Stimulated activated effector memory CD8-positive, alpha-beta T cell treated with anti-CD3 and anti-CD28 coated beads, Interleukin-12 subunit alpha, Interleukin-12 subunit beta, amount 100 ng/mL, for 72 hours (primary cell): ENCODE data around the gene REEP6.
A peak's percentile ranks its signal among the peaks of the same experiment; 100 is the strongest.
"Not testable (repeated sequence)": the region's sequence is repeated elsewhere in the genome, so short reads cannot be mapped to it uniquely, and the experiment has no call there.

Source experiments
- ATAC-seq: fragments of 150-1000 bp; cut with Tn5 transposase; 2 replicates; pipeline ENCODE4 v1.10.0; 2021
- DNase-seq, 2 donors: peaks; one replicate each; pipeline ENCODE4 v3.0.0; 2021 to 2022; ENCODE audit warnings: low spot score in 2 of 2
- H3K27ac Mint-ChIP-seq: one replicate; pipeline ENCODE4 v1.8.0; 2022; ENCODE audit warnings: mild to moderate bottlenecking, mixed read lengths
- H3K36me3 Mint-ChIP-seq: one replicate; pipeline ENCODE4 v1.8.0; 2022; ENCODE audit warnings: mild to moderate bottlenecking, mixed read lengths
- H3K4me1 Mint-ChIP-seq: one replicate; pipeline ENCODE4 v1.8.0; 2022; ENCODE audit warnings: mixed read lengths
- H3K4me3 Mint-ChIP-seq: one replicate; pipeline ENCODE4 v1.8.0; 2022; ENCODE audit warnings: mild to moderate bottlenecking, mixed read lengths
- H3K9me3 Mint-ChIP-seq: one replicate; pipeline ENCODE4 v1.8.0; 2022; ENCODE audit warnings: mixed read lengths

REEP6 gene

DNA sequence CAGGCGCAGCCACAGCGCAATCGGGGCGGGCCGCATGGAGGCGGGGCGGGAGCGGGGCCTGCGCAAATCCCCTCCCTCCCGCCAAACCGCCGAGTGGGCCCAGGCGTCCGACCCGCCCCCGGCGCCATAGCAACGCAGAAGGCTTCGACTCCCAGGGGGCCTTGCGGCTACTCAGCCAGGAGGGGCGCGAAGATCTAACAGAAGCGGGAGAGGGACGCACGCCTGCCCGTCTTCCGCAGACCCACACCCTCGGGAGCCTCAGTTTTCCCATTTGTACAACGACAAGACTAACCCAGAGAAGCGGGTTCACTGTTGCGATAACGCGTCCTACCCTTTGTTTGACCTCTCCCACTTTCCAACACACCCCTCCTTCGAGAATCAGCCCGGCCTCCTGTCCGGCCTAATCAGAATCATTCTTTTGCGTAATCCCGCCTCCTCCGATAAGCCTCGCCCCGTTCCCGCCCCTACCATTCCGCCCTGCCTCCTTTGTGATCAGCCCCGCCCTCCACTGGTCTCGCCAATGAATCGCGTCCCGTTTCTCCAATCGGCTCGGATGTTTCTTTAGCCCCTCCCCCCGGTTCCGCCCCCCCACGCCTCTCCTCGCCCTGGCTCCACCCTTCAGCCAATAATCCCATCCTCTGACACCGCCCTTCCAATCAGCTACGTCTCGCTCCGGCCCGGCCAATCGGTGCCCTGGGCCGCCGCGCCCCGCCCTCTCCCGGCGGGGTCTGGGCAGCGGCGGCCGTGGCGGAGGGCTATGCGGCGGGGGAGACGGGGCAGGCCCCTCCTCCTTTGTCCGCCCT is 469 bp upstream of the REEP6 start, which contains the start of gene PCSK4:
TSS of gene PCSK4 (minus strand) at position 40 of the 803 bp plus-strand sequence. CDS start at position 36, 4 bp downstream.
- Mint-ChIP-seq H3K36me3 (peaks cover 14% of the 10 kb centered on the region), H3K4me3 (peak within 1 kb of the TSS; percentile 76), H3K4me1 (peaks cover 19% of the 10 kb centered on the region), H3K27ac (peak within 1 kb of the TSS; percentile 62), H3K9me3 (no peaks in the 10 kb centered on the region)
- peak; percentile 86 to 98 for DNase-seq
- peak; percentile 92 for ATAC-seq

GRCh38 chr19:1491849-1492170 is 829 bp downstream of the REEP6 start:
- no peak overlapping the region for H3K27ac Mint-ChIP-seq
- DNase-seq (no peak), ATAC-seq (no peak)
- H3K9me3 Mint-ChIP-seq: no peaks in the 10 kb centered on the region
- H3K4me3 Mint-ChIP-seq: peak overlapping the region; percentile 76
- H3K36me3 Mint-ChIP-seq: peaks cover 14% of the 10 kb centered on the region
- H3K4me1 Mint-ChIP-seq: peaks cover 19% of the 10 kb centered on the region

GRCh38 chr19:1492474-1493006 is 1.6 kb downstream of the REEP6 start:
- ATAC-seq: no peak
- no peak overlapping the region for H3K27ac Mint-ChIP-seq
- H3K9me3 Mint-ChIP-seq: no peaks in the 10 kb centered on the region
- H3K4me3 Mint-ChIP-seq: peak overlapping the region; percentile 76
- H3K4me1 Mint-ChIP-seq: peaks cover 19% of the 10 kb centered on the region
- DNase-seq: no peak
- H3K36me3 Mint-ChIP-seq: peaks cover 14% of the 10 kb centered on the region

- H3K4me3 Mint-ChIP-seq: no peak overlapping the region
- H3K36me3 Mint-ChIP-seq: peaks cover 14% of the 10 kb centered on the region
- no peak overlapping the region for H3K27ac Mint-ChIP-seq
- ATAC-seq (no peak), DNase-seq (no peak)
- H3K9me3 Mint-ChIP-seq: no peaks in the 10 kb centered on the region
- H3K4me1 Mint-ChIP-seq: peaks cover 19% of the 10 kb centered on the region
Observed at GRCh38 chr19:1494115-1494815, 3.3 kb downstream of the REEP6 start.

- Mint-ChIP-seq H3K36me3 (peaks cover 14% of the 10 kb centered on the region), H3K27ac (no peak overlapping the region), H3K4me1 (peaks cover 13% of the 10 kb centered on the region), H3K9me3 (no peaks in the 10 kb centered on the region), H3K4me3 (no peak overlapping the region)
- DNase-seq (no peak), ATAC-seq (no peak)
Observed at GRCh38 chr19:1495051-1495798, 4.2 kb downstream of the REEP6 start.

DNA sequence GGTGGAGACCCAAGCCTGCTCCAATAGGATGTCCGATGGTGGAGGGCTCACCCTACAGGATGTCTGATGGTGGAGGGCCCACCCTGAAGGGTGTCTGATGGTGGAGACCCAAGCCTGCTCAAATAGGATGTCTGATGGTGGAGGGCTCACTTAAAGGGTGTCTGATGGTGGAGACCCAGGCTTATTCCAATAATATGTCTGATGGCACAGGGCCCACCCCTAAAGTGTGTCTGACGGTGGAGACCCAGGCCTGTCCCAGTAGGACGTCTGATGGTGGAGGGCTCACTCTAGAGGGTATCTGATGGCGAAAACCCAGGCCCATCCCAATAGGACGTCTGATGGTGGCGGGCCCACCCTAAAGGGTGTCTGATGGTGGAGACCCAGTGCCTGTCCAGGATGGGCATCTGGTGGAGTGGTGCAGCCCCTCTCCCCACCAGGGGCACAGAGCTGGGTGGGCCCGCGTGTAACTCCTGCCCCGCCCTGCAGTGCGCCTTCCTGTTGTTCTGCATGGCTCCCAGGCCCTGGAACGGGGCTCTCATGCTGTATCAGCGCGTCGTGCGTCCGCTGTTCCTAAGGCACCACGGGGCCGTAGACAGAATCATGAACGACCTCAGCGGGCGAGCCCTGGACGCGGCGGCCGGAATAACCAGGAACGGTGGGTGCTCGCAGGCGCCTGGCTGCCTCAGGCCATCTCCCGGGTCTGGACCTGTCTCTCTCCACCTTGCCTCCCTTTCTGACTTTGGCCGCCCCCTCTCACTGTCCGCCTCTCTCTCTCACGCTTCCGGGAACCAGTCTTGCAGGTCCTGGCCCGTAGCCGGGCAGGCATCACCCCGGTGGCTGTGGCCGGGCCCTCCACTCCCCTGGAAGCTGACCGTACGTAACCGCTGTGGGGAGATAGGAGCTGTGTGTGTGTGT is 5.1 kb downstream of the REEP6 start:
- H3K36me3 Mint-ChIP-seq: peaks cover 7% of the 10 kb centered on the region
- peaks cover 7% of the 10 kb centered on the region for H3K4me1 Mint-ChIP-seq
- H3K4me3 Mint-ChIP-seq: no peak overlapping the region
- no peak for DNase-seq
- H3K9me3 Mint-ChIP-seq: no peaks in the 10 kb centered on the region
- H3K27ac Mint-ChIP-seq: no peak overlapping the region
- ATAC-seq: no peak

DNA sequence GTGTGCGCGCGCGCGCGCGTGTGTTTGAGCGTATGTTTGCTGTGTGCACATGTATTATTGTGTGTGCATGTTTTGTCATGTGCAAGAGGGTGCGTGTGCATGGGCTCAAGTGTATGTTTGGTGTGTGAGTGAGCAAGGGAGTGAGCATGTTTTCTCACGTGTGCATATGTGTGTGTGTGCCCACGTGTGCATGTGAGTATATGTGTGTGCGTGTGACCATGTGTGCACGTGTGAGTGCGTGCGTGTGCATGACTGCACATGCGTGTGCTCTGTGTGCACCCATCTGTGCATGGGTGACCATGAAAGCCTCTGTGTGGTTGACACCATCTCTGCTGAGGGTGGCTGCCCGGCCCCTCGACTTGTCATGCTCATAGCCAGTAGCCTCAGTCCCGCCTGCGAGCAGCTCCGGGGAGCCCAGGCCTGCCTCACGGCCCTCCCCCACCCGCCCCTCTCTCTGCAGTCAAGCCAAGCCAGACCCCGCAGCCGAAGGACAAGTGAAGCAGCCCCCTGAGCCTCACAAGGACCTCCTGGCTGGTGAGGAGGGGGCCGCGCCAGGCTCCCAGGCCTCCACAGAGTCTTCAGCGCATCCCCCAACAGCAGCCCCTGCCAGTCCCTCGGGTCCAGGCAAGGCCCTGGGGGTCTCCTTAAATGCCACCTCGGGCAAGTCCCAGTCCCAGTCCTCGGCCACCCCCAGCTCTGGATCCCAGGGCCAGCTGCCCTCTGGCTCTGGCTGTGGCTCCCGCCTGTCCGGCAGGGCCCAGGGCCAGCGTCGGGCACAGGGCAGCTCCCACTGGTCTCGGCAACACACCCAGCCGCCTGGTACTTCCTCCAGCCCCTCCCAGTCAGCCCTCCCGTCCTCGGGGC is 6.0 kb downstream of the REEP6 start:
- Mint-ChIP-seq H3K9me3 (no peaks in the 10 kb centered on the region), H3K4me3 (no peak overlapping the region), H3K36me3 (peaks cover 3% of the 10 kb centered on the region), H3K27ac (no peak overlapping the region), H3K4me1 (peaks cover 2% of the 10 kb centered on the region)
- no peak for ATAC-seq
- no peak for DNase-seq

GRCh38 chr19:1497578-1498235 is 6.7 kb downstream of the REEP6 start:
- no peaks in the 10 kb centered on the region for H3K4me1 Mint-ChIP-seq
- H3K9me3 Mint-ChIP-seq: no peaks in the 10 kb centered on the region
- DNase-seq (no peak), ATAC-seq (no peak)
- H3K27ac Mint-ChIP-seq: no peak overlapping the region
- no peaks in the 10 kb centered on the region for H3K36me3 Mint-ChIP-seq
- no peak overlapping the region for H3K4me3 Mint-ChIP-seq

DNA sequence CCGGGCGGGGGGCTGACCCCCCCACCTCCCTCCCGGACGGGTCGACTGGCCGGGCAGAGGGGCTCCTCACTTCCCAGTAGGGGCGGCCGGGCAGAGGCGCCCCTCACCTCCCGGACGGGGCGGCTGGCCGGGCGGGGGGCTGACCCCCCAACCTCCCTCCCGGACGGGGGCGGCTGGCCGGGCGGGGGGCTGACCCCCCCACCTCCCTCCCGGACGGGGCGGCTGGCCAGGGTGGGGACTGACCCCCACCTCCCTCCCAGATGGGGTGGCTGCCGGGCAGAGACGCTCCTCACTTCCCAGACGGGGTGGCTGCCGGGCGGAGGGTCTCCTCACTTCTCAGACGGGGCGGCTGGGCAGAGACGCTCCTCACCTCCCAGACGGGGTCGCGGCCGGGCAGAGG is 8.2 kb downstream of the REEP6 start:
- not testable (repeated sequence) for DNase-seq, H3K36me3 Mint-ChIP-seq, H3K4me1 Mint-ChIP-seq, ATAC-seq, H3K9me3 Mint-ChIP-seq, H3K27ac Mint-ChIP-seq, H3K4me3 Mint-ChIP-seq

- Mint-ChIP-seq H3K4me1 (peaks cover 3% of the 10 kb centered on the region), H3K4me3 (no peak overlapping the region), H3K36me3 (no peaks in the 10 kb centered on the region), H3K27ac (no peak overlapping the region), H3K9me3 (no peaks in the 10 kb centered on the region)
- ATAC-seq: no peak
- DNase-seq: no peak
Observed at GRCh38 chr19:1501200-1501595, 10.2 kb downstream of the REEP6 start.

GRCh38 chr19:1502433-1503088 is 11.6 kb downstream of the REEP6 start:
- H3K27ac Mint-ChIP-seq: no peak overlapping the region
- no peak for DNase-seq
- H3K4me3 Mint-ChIP-seq: no peak overlapping the region
- no peaks in the 10 kb centered on the region for H3K9me3 Mint-ChIP-seq
- H3K36me3 Mint-ChIP-seq: peaks cover 2% of the 10 kb centered on the region
- ATAC-seq: no peak
- peaks cover 9% of the 10 kb centered on the region for H3K4me1 Mint-ChIP-seq

DNA sequence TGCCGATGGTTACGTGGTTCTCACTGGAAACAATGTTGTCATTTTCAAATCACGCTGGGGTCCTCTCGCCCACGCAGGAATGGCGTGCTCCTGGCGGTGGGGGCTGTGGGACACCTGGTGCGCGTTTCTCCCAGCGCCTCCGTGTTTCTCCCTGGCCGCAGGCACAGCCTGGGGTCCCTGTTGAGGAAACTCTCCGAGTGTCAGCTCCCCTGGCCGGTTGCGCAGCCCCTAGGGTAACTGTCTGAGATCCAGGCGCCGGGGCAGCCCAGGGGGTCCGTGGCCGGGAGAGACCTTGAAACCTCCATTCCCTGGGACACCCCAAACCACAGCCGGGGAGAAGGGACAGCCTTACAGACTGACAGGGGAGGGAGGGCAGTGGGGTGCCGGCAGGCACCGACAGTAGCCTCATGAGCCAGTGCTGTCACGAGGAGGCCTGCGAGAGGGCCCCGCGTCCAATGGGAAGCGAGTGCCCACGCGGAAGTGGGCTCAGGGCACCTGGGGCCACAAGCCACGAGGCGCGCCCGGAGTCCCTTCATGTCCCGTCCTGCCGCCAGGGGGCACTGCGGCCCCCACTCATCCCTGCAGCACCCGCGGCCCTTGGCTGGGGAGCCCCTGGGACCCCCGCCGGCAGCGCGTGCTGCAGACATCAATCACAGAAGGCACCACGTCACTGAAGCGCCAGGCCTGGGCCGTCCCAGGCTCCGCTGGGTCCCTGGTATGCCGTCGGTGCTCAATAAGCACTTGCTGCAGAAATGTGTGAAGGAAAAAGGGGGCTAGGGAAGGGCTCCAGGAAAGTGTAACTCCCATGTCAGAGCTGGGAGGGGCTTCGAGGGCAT is 12.3 kb downstream of the REEP6 start:
- Mint-ChIP-seq H3K4me3 (no peak overlapping the region), H3K9me3 (no peaks in the 10 kb centered on the region), H3K27ac (no peak overlapping the region), H3K4me1 (peaks cover 15% of the 10 kb centered on the region), H3K36me3 (peaks cover 6% of the 10 kb centered on the region)
- DNase-seq (peak; percentile 63 to 86), ATAC-seq (peak; percentile 65)
